OCI-LY7 (cell line): ENCODE data around the gene DUSP28. TPM values are rescaled to one million over a fixed set of nuclear protein-coding genes. Genes with fewer than 3 reads are reported as not detected.

Experiments
- BruUV-seq: library from RNA; stranded (reverse); fragments of 400-500 nt; replicated peaks from 2 replicates; lab custom pipeline; 2021; lab: Mats Ljungman, UMichigan
- CTCF ChIA-PET: fragments of 300-600 bp; sonication (Branson Sonifier 250); formaldehyde crosslinking; loops from one replicate; lab custom pipeline; 2022; ENCODE audit warnings: antibody characterized with exemption; ENCODE audit not compliant: unreplicated experiment; lab: Charles Lee
- POLR2A ChIA-PET: fragments of 300-600 bp; sonication (Branson Sonifier 250); formaldehyde crosslinking; loops from one replicate; lab custom pipeline; 2022; ENCODE audit warnings: antibody characterized with exemption; lab: Charles Lee
- DNase-seq: peaks from one replicate; pipeline ENCODE4 v3.0.0-alpha.2; 2015; ENCODE audit warnings: low spot score
- H2AFZ ChIP-seq: fragments of 200-600 bp; sonication (generic), shearing (Covaris generic); 2 replicates; pipeline ENCODE4 v1.6.1; 2014; ENCODE audit warnings: mild to moderate bottlenecking, antibody characterized with exemption, low read length, moderate library complexity
- H3K27ac ChIP-seq: fragments of 200-600 bp; sonication (generic); 2 replicates; pipeline ENCODE4 v1.5.1; 2014; ENCODE audit warnings: mixed run types, low read depth, mild to moderate bottlenecking, moderate library complexity, low read length, inconsistent platforms; ENCODE audit not compliant: poor library complexity, severe bottlenecking
- H3K36me3 ChIP-seq: fragments of 200-600 bp; sonication (generic); 2 replicates; pipeline ENCODE4 v1.6.1; 2014; ENCODE audit warnings: mild to moderate bottlenecking, antibody characterized with exemption, low read length, moderate library complexity, mixed read lengths; ENCODE audit not compliant: insufficient read depth
- H3K4me1 ChIP-seq: fragments of 200-600 bp; sonication (generic); 2 replicates; pipeline ENCODE4 v1.5.1; 2014; ENCODE audit warnings: mild to moderate bottlenecking, low read length; ENCODE audit not compliant: insufficient read depth, poor library complexity, severe bottlenecking
- H3K4me2 ChIP-seq: fragments of 200-600 bp; sonication (generic); 2 replicates; pipeline ENCODE4 v1.6.1; 2014; ENCODE audit warnings: mild to moderate bottlenecking, low read length
- H3K4me3 ChIP-seq: fragments of 200-600 bp; sonication (generic); 2 replicates; pipeline ENCODE4 v1.5.1; 2014; ENCODE audit warnings: mild to moderate bottlenecking, low read depth, low read length; ENCODE audit not compliant: poor library complexity, severe bottlenecking
- H3K79me2 ChIP-seq: fragments of 200-600 bp; sonication (generic); 2 replicates; pipeline ENCODE4 v1.6.1; 2016; ENCODE audit warnings: low read depth, mild to moderate bottlenecking, low read length, moderate library complexity, mixed read lengths; ENCODE audit not compliant: insufficient read depth
- H3K9me2 ChIP-seq: fragments of 200-600 bp; sonication (generic); 2 replicates; pipeline ENCODE4 v1.6.1; 2016; ENCODE audit warnings: mild to moderate bottlenecking, low read length, mixed read lengths; ENCODE audit not compliant: insufficient read depth
- H3K9me3 ChIP-seq: fragments of 200-600 bp; sonication (generic); 2 replicates; pipeline ENCODE4 v1.6.1; 2014; ENCODE audit warnings: mild to moderate bottlenecking, mixed run types, low read length, mixed read lengths
- H4K20me1 ChIP-seq: fragments of 200-600 bp; sonication (generic); 2 replicates; pipeline ENCODE4 v1.6.1; 2014; ENCODE audit warnings: mild to moderate bottlenecking, antibody characterized with exemption, low read length, moderate library complexity, mixed read lengths; ENCODE audit not compliant: insufficient read depth
- EZH2phosphoT487 ChIP-seq: fragments of 200-600 bp; sonication (generic); IDR thresholded peaks from 2 replicates; pipeline ENCODE4 v1.6.1; 2018; ENCODE audit warnings: low read depth, borderline replicate concordance, mild to moderate bottlenecking, mixed run types, antibody characterized with exemption, low read length, moderate library complexity, mixed read lengths
- intact Hi-C: fragments of 100-400 bp; cut with micrococcal nuclease; formaldehyde crosslinking; loops from one replicate; pipeline ENCODE4 v1.10.0; 2022; ENCODE audit not compliant: unreplicated experiment
- total RNA-seq, 2 experiments: library from RNA; depleted of rRNA in 1 of 2; stranded (reverse); fragments of >200 nt in 1 of 2; shearing (Covaris generic) in 1 of 2; gene quantifications; 2 replicates each; pipeline ENCODE4 v1.2.3, GENCODE V29; 2014 to 2022
- TF ChIP-seq, protein P1 (sequence below): fragments of 200-600 bp; sonication (generic); conservative IDR thresholded peaks from 2 replicates; pipeline ENCODE4 v1.5.1; 2014; ENCODE audit warnings: mild to moderate bottlenecking, antibody characterized with exemption, low read length, moderate library complexity, mixed read lengths

Gene DUSP28
- total RNA-seq, 2 experiments from 2014 or later = 15.8 to 17.6 TPM

DNA sequence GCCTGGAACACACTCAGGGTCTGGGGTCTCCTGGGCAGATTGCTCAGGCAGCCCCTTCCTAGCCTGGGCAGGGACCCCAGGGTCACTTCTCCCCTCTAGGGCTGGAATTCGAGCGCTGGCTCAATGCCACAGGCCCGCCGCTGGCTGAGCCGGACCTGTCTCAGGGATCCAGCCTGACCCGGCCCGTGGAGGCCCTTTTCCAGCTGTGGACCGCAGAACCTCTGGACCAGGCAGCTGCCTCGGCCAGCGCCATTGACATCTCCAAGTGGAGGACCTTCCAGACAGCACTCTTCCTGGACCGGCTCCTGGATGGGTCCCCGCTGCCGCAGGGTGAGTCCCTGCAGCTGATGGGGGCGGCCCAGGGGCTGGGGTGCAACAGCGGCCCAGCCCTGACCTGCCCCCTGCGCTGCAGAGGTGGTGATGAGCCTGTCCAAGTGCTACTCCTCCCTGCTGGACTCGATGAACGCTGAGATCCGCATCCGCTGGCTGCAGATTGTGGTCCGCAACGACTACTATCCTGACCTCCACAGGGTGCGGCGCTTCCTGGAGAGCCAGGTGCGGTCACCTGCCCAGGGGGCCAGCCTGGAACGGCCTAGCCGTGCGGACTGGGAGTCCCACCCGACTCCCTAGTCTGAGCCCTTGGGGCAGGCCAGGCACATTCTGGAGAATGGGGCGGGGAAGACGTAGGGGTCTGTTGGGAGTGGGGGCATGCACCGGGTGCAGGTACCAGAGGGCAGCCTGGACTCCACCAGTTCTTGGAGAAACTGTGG, 16.5 kb downstream of the DUSP28 start:
- H2AFZ ChIP-seq = no peak overlapping the region
- H3K79me2 ChIP-seq = peaks cover 20% of the 10 kb centered on the region; the same call in 1 of the 2 replicates
- no peak for DNase-seq
- H3K4me2 ChIP-seq = no peak overlapping the region
- ChIA-PET CTCF (no interaction called here), POLR2A (interaction anchor here (1.1 kb wide), 1 partner anchor 9 kb away, joined by 4 read pairs; no protein-coding TSS in a partner anchor)
- H4K20me1 ChIP-seq = 0 out of 2 replicates have a peak, but pooled peaks cover 4% of the 10 kb centered on the region
- H3K9me2 ChIP-seq = no peaks in the 10 kb centered on the region
- peaks cover 30% of the 10 kb centered on the region for H3K4me1 ChIP-seq
- intact Hi-C loops = no loop called here
- H3K27ac ChIP-seq = no peak overlapping the region
- H3K9me3 ChIP-seq = no peaks in the 10 kb centered on the region
- TF ChIP-seq, protein P1, sequence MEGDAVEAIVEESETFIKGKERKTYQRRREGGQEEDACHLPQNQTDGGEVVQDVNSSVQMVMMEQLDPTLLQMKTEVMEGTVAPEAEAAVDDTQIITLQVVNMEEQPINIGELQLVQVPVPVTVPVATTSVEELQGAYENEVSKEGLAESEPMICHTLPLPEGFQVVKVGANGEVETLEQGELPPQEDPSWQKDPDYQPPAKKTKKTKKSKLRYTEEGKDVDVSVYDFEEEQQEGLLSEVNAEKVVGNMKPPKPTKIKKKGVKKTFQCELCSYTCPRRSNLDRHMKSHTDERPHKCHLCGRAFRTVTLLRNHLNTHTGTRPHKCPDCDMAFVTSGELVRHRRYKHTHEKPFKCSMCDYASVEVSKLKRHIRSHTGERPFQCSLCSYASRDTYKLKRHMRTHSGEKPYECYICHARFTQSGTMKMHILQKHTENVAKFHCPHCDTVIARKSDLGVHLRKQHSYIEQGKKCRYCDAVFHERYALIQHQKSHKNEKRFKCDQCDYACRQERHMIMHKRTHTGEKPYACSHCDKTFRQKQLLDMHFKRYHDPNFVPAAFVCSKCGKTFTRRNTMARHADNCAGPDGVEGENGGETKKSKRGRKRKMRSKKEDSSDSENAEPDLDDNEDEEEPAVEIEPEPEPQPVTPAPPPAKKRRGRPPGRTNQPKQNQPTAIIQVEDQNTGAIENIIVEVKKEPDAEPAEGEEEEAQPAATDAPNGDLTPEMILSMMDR = no peak
- no peak for TF ChIP-seq EZH2phosphoT487
- peaks cover 60% of the 10 kb centered on the region for H3K36me3 ChIP-seq
- BruUV-seq = no TSS peak
- no peak overlapping the region for H3K4me3 ChIP-seq

DNA sequence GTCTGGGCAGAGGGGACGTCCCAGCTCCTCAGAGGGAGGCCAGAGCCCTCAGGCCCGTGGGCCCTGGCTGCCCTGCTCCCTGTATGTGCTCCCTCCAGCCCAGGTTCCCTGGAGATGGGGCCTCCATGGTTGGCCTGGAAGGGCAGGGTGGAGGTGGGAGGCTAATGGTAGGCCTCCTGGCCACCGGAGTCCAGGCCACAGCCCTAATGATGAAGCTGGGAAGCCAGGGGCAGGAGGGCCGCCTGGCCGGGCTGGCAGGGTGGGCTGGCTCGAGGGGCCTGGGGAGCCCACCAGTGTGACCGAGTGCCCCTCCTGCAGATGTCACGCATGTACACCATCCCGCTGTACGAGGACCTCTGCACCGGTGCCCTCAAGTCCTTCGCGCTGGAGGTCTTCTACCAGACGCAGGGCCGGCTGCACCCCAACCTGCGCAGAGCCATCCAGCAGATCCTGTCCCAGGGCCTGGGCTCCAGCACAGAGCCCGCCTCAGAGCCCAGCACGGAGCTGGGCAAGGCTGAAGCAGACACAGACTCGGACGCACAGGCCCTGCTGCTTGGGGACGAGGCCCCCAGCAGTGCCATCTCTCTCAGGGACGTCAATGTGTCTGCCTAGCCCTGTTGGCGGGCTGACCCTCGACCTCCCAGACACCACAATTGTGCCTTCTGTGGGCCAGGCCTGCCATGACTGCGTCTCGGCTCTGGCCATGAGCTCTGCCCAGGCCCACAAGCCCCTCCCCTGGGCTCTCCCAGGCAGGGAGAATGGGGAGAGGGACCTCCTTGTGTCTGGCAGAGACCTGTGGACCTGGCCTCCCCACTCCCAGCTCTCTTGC, 17.3 kb downstream of the DUSP28 start:
- H3K4me2 ChIP-seq = no peak overlapping the region
- H4K20me1 ChIP-seq = 0 out of 2 replicates have a peak, but pooled peaks cover 4% of the 10 kb centered on the region
- intact Hi-C loops = no loop called here
- DNase-seq = no peak
- H3K4me3 ChIP-seq = no peak overlapping the region
- peaks cover 69% of the 10 kb centered on the region for H3K36me3 ChIP-seq
- BruUV-seq = no TSS peak
- H3K9me3 ChIP-seq = no peaks in the 10 kb centered on the region
- H3K79me2 ChIP-seq = peaks cover 29% of the 10 kb centered on the region
- ChIA-PET POLR2A (interaction anchor here (1.2 kb wide), 1 partner anchor 9 kb away, joined by 3 read pairs; the partner anchor contains the start of gene CAPN10), CTCF (no interaction called here)
- peaks cover 38% of the 10 kb centered on the region for H3K4me1 ChIP-seq
- no peak overlapping the region for H2AFZ ChIP-seq
- H3K27ac ChIP-seq = no peak overlapping the region
- TF ChIP-seq EZH2phosphoT487 = no peak
- TF ChIP-seq, protein P1 = no peak
- H3K9me2 ChIP-seq = no peaks in the 10 kb centered on the region
